Muscle layer of colon (tissue), 2 donors: ENCODE measurements around the gene CCDC187.

Source experiments
- H3K27ac ChIP-seq: one replicate; pipeline ENCODE4 v1.7.0; 2013; ENCODE audit warnings: low read depth, mild to moderate bottlenecking, low read length, moderate library complexity
- H3K27me3 ChIP-seq, 2 donors: one replicate each; pipeline ENCODE4 v1.7.0; 2013; ENCODE audit warnings: low read length in 2 of 2, mild to moderate bottlenecking in 2 of 2; ENCODE audit not compliant: insufficient read depth in 2 of 2, control insufficient read depth in 1 of 2
- H3K36me3 ChIP-seq: one replicate; pipeline ENCODE4 v1.7.0; 2013; ENCODE audit warnings: mild to moderate bottlenecking, low read length; ENCODE audit not compliant: insufficient read depth
- H3K4me1 ChIP-seq: one replicate; pipeline ENCODE4 v1.7.0; 2013; ENCODE audit warnings: mild to moderate bottlenecking, low read length; ENCODE audit not compliant: insufficient read depth
- H3K4me3 ChIP-seq, 2 donors: one replicate each; pipeline ENCODE4 v1.7.0; 2013; ENCODE audit warnings: low read length in 2 of 2, low read depth in 1 of 2, mild to moderate bottlenecking in 1 of 2, moderate library complexity in 1 of 2
- H3K9ac ChIP-seq: one replicate; pipeline ENCODE4 v1.7.0; 2013; ENCODE audit warnings: low read length
- H3K9me3 ChIP-seq: one replicate; pipeline ENCODE4 v1.7.0; 2013; ENCODE audit warnings: mild to moderate bottlenecking, low read length
- donor health status: abdominal sarcoma.
- donor health status: Adenocarcinoma of cecum.

Gene CCDC187

GRCh38 chr9:136283291-136284235 is 20.3 kb downstream of the CCDC187 start:
- Histone ChIP-seq H3K36me3 (no peaks in the 10 kb centered on the region), H3K4me3 (peak overlapping the region in 1 of 2 donors; percentile 32), H3K27ac (no peak overlapping the region)

DNA sequence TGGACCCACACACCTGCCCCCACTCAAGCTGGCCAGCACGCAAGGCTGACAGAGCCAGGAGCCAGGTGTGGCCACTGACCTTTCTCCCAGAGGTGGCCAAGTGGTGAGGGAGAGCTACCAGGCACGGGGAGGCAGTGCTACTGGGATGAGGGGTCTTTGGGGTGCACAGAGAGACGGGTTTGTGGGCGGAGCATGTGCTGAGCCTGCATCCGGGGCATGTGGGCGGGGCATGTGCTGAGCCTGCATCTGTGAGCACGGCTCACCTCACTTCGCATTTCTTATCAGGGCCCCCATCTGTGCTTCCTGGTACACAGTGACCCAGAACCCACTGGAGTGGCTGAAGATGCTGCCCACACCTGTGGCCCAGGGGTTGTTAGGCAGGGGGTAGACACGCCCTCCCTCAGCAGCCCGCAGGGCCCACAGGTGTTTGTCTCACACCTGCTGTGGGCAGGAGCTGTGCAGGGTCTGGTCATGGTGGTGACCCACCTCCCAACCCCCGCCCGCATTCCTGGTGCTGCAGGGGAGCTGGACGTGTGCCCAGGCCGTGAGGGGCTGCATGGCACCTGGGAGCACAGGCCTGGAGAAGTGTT is 21.5 kb downstream of the CCDC187 start:
- no peaks in the 10 kb centered on the region for H3K36me3 ChIP-seq
- H3K9ac ChIP-seq: no peak overlapping the region
- peaks cover 0 to 58% of the 10 kb centered on the region in 2 donors for H3K27me3 ChIP-seq
- no peak overlapping the region for H3K4me3 ChIP-seq
- no peaks in the 10 kb centered on the region for H3K4me1 ChIP-seq
- no peak overlapping the region for H3K27ac ChIP-seq
- no peaks in the 10 kb centered on the region for H3K9me3 ChIP-seq

More at GRCh38 chr9:136283291-136284235, 20.3 kb downstream of the CCDC187 start:
- H3K9me3 ChIP-seq: no peaks in the 10 kb centered on the region
- H3K9ac ChIP-seq: no peak overlapping the region
- peaks cover 0 to 66% of the 10 kb centered on the region in 2 donors for H3K27me3 ChIP-seq
- no peaks in the 10 kb centered on the region for H3K4me1 ChIP-seq

DNA sequence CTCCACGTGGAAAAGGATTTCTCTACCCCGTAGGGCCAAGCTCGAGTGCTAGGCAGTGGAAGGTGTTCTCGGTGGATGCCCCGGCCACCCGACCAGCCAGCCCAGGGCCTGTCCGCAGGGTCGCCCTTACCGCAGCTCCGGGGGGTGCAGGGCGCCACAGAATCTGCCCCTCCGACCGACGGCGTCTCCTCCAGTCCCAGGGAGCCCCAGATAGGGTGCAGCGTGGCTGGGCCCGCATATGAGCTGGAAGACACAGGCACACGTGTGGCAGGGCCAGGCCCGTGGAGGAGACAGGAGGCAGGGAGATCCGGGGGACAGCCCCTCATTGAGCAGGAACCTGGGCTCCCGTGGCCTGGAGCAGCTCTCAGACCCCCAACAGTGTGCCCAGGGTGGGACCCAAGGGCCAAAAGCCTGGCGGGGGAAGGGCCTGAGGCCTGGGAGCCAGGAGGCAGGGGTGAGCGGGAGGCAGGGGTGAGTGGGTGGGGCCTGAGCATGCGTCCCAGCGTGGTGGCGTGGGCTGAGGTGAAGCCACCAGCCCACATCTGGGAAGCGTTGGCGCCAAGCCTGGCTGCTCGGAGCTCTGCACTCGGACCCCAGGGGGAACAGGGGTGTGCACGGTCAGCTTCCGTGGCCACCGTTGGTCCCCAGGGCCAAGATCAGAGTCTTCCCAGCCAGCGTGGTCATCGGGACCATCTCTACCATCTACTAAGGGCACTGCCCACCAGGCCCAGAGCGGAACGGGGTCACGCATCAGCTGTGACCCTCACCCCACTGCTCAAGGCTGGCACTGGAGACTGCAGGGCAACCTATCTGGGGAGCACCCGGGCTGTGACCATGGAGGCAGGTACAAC is 22.2 kb downstream of the CCDC187 start:
- no peaks in the 10 kb centered on the region for H3K36me3 ChIP-seq
- H3K4me1 ChIP-seq: no peaks in the 10 kb centered on the region
- no peak overlapping the region for H3K4me3 ChIP-seq
- peaks cover 0 to 51% of the 10 kb centered on the region in 2 donors for H3K27me3 ChIP-seq
- no peak overlapping the region for H3K27ac ChIP-seq
- no peak overlapping the region for H3K9ac ChIP-seq
- H3K9me3 ChIP-seq: no peaks in the 10 kb centered on the region

DNA sequence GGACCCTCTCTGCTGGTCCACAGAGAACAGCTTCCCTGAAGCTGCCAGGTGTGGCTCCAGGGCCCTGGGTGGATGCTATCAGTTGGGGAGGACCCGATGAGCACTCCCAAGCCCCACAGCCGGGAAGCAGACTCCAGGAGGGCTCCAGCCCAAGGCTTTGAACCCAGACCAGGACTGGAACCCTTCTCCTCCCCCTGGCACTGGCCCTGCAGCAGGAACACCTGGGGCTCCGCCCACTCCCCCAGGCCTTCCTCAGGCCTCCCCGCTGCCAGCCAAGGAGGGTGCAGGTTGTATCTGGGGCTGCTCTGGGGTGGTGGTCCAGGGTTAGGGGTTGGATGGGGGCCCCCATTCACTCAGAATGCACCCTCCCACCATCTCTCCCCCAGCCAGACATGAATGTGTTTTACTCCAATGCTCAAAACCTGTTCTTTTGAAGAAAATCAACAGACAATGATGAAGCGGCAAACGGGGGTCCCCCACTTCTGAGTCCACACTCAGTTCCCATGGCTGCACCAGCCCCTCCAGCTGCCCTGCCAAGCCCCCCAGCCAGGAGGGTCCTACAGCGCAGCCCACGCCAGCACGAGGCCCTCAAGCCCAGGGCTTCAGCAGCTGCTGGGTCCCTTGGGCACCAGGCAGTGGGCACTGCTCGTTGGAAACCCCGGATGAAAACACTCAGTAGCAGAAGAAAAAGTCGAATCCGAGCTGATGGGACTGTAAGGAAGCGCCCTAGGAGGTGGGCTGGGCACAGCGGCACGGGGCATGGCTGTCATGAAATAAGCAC is 23.2 kb downstream of the CCDC187 start:
- H3K36me3 ChIP-seq: no peaks in the 10 kb centered on the region
- H3K4me3 ChIP-seq: no peak overlapping the region
- H3K27ac ChIP-seq: no peak overlapping the region
- no peak overlapping the region for H3K9ac ChIP-seq
- no peaks in the 10 kb centered on the region for H3K4me1 ChIP-seq
- no peaks in the 10 kb centered on the region for H3K9me3 ChIP-seq
- peaks cover 0 to 47% of the 10 kb centered on the region in 2 donors for H3K27me3 ChIP-seq

DNA sequence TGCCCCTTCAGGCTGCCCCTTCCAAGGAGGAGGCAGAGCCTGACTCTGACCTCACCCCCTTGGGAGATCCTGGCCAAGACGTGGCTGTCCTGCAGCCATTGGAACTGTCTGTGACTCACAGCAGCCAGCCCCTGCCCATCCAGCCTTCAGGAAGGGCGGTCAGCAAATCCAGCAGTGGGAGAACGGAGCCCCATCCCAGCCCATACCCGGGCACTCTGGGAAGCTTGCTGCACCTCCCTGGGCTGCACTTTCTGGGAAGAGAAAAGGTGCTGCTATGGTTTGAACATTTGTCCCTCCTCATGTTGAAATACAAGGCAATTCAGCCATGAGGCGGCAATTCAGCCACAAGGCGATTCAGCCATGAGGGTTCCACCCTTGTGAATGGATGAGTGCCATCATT is 24.4 kb downstream of the CCDC187 start:
- Histone ChIP-seq H3K36me3 (no peaks in the 10 kb centered on the region), H3K27ac (no peak overlapping the region), H3K9ac (no peak overlapping the region), H3K9me3 (no peaks in the 10 kb centered on the region), H3K4me3 (no peak overlapping the region), H3K27me3 (peaks cover 0 to 34% of the 10 kb centered on the region in 2 donors), H3K4me1 (no peaks in the 10 kb centered on the region)

GRCh38 chr9:136278894-136279293 is 25.0 kb downstream of the CCDC187 start:
- Histone ChIP-seq H3K9ac (no peak overlapping the region), H3K4me1 (no peaks in the 10 kb centered on the region), H3K27me3 (peaks cover 0 to 29% of the 10 kb centered on the region in 2 donors), H3K36me3 (no peaks in the 10 kb centered on the region), H3K9me3 (no peaks in the 10 kb centered on the region), H3K4me3 (no peak overlapping the region), H3K27ac (no peak overlapping the region)

GRCh38 chr9:136278221-136278620 is 25.7 kb downstream of the CCDC187 start:
- peaks cover 0 to 22% of the 10 kb centered on the region in 2 donors for H3K27me3 ChIP-seq
- H3K9me3 ChIP-seq: no peaks in the 10 kb centered on the region
- H3K4me3 ChIP-seq: no peak overlapping the region
- H3K27ac ChIP-seq: no peak overlapping the region
- no peak overlapping the region for H3K9ac ChIP-seq
- H3K36me3 ChIP-seq: no peaks in the 10 kb centered on the region
- no peaks in the 10 kb centered on the region for H3K4me1 ChIP-seq

GRCh38 chr9:136277746-136278145 is 26.1 kb downstream of the CCDC187 start:
- no peaks in the 10 kb centered on the region for H3K36me3 ChIP-seq
- no peak overlapping the region for H3K4me3 ChIP-seq
- H3K27me3 ChIP-seq: peaks cover 0 to 22% of the 10 kb centered on the region in 2 donors
- H3K27ac ChIP-seq: no peak overlapping the region
- no peak overlapping the region for H3K9ac ChIP-seq
- no peaks in the 10 kb centered on the region for H3K9me3 ChIP-seq
- no peaks in the 10 kb centered on the region for H3K4me1 ChIP-seq

- no peak overlapping the region for H3K4me3 ChIP-seq
- peaks cover 0 to 13% of the 10 kb centered on the region in 2 donors for H3K27me3 ChIP-seq
- H3K4me1 ChIP-seq: no peaks in the 10 kb centered on the region
- no peaks in the 10 kb centered on the region for H3K36me3 ChIP-seq
- H3K9ac ChIP-seq: no peak overlapping the region
- H3K9me3 ChIP-seq: no peaks in the 10 kb centered on the region
- no peak overlapping the region for H3K27ac ChIP-seq
Measured at GRCh38 chr9:136276716-136277115, 27.2 kb downstream of the CCDC187 start.

DNA sequence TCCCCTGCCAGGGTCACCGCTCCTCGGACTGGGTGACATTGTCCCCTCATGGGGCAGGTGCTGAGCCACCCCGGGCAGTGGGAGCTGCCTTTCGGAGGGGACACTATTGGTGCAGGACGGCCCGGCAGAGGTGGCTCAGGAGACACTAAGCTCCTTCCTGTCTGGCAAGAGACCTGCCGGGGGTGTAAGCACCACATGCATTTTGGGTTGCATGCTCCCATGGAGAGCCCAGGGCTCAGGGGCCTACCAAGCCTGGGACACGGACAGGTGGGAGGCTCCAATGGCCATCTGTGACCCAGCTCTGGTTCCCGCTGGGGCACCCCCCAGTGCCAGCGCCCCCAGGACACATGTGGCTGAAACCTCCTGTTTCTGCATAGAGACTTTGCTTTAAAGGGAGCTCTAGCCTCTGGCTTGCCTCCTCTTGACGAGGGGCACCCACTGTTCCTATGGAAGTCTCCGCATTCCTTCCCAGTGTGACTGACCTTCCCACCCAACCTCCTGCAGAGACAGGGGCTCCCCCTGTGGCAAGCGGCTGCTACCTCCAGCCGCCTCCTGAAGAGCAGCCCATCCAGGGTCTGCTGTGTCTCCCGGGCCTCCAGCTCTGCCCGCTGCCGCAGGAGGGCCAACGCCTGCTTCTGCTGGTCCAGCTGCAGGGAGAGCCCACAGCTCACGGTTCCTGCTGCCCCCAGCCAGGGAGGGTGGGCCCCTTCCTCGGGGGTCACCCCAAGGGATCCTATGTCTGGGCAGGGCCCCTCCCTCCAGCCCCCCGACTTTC is 28.1 kb downstream of the CCDC187 start:
- Histone ChIP-seq H3K4me3 (no peak overlapping the region), H3K36me3 (no peaks in the 10 kb centered on the region), H3K4me1 (no peaks in the 10 kb centered on the region), H3K27me3 (peaks cover 0 to 8% of the 10 kb centered on the region in 2 donors), H3K9me3 (no peaks in the 10 kb centered on the region), H3K9ac (no peak overlapping the region), H3K27ac (no peak overlapping the region)
